HFFc6 (cell line): ENCODE measurements around the gene CFHR4. TPM values are rescaled to one million over a fixed set of nuclear protein-coding genes. Genes with fewer than 3 reads are reported as not detected.
"Not testable (repeated sequence)": the region's sequence is repeated elsewhere in the genome, so short reads cannot be mapped to it uniquely, and the experiment has no call there.

Source experiments
- DNase-seq: peaks from one replicate; pipeline ENCODE4 v3.0.0-alpha.2; 2018
- H3K27ac Mint-ChIP-seq: 2 replicates; pipeline ENCODE4 v1.8.0; 2020; ENCODE audit warnings: mild to moderate bottlenecking, mixed read lengths
- H3K27me3 Mint-ChIP-seq: 2 replicates; pipeline ENCODE4 v1.8.0; 2021; ENCODE audit warnings: mild to moderate bottlenecking, moderate library complexity, mixed read lengths; ENCODE audit not compliant: insufficient read depth
- H3K36me3 Mint-ChIP-seq: 2 replicates; pipeline ENCODE4 v1.8.0; 2021; ENCODE audit warnings: low read depth, mixed read lengths
- H3K4me1 Mint-ChIP-seq: 2 replicates; pipeline ENCODE4 v1.8.0; 2020; ENCODE audit warnings: low read depth, mixed read lengths
- H3K4me3 Mint-ChIP-seq: 2 replicates; pipeline ENCODE4 v1.8.0; 2020; ENCODE audit warnings: mild to moderate bottlenecking, moderate library complexity, mixed read lengths
- H3K9me3 Mint-ChIP-seq: 2 replicates; pipeline ENCODE4 v1.8.0; 2020; ENCODE audit warnings: mild to moderate bottlenecking, mixed read lengths
- total RNA-seq, 6 experiments: library from RNA; stranded (reverse); fragmentation: NEBNext Ultra II Directional; extraction: Animal tissue kit (Norgen Biotek cat#: 25700); gene quantifications; 2 replicates in 1 of 6; 3 replicates in 5 of 6; pipeline ENCODE4 v1.2.3, GENCODE V29; 2021
- TF ChIP-seq, protein P1 (sequence below): fragments of 200-600 bp; sonication (generic); IDR thresholded peaks from 2 replicates; pipeline ENCODE4 v1.5.0; 2021; ENCODE audit warnings: antibody characterized with exemption, mild to moderate bottlenecking

CFHR4 gene
- total RNA-seq, 6 experiments from 2014 or later: not detected

DNA sequence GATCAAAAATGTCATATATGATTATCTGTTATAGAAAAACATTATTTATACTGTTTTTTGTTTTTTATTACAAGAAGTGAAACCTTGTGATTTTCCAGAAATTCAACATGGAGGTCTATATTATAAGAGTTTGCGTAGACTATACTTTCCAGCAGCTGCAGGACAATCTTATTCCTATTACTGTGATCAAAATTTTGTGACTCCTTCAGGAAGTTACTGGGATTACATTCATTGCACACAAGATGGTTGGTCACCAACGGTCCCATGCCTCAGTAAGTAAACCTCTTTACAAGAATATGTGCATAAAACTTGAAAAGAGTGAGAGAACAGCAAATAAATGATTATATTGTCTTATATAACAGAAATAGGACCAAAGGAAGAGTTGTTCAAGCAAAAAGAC, 14.5 kb downstream of the CFHR4 start:
- H3K9me3 Mint-ChIP-seq: no peaks in the 10 kb centered on the region
- TF ChIP-seq, protein P1, sequence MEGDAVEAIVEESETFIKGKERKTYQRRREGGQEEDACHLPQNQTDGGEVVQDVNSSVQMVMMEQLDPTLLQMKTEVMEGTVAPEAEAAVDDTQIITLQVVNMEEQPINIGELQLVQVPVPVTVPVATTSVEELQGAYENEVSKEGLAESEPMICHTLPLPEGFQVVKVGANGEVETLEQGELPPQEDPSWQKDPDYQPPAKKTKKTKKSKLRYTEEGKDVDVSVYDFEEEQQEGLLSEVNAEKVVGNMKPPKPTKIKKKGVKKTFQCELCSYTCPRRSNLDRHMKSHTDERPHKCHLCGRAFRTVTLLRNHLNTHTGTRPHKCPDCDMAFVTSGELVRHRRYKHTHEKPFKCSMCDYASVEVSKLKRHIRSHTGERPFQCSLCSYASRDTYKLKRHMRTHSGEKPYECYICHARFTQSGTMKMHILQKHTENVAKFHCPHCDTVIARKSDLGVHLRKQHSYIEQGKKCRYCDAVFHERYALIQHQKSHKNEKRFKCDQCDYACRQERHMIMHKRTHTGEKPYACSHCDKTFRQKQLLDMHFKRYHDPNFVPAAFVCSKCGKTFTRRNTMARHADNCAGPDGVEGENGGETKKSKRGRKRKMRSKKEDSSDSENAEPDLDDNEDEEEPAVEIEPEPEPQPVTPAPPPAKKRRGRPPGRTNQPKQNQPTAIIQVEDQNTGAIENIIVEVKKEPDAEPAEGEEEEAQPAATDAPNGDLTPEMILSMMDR: peak; percentile 31
- H3K36me3 Mint-ChIP-seq: no peaks in the 10 kb centered on the region
- H3K4me3 Mint-ChIP-seq: no peak overlapping the region
- H3K4me1 Mint-ChIP-seq: no peaks in the 10 kb centered on the region
- no peak for DNase-seq
- H3K27ac Mint-ChIP-seq: no peak overlapping the region
- peaks cover 2% of the 10 kb centered on the region for H3K27me3 Mint-ChIP-seq

DNA sequence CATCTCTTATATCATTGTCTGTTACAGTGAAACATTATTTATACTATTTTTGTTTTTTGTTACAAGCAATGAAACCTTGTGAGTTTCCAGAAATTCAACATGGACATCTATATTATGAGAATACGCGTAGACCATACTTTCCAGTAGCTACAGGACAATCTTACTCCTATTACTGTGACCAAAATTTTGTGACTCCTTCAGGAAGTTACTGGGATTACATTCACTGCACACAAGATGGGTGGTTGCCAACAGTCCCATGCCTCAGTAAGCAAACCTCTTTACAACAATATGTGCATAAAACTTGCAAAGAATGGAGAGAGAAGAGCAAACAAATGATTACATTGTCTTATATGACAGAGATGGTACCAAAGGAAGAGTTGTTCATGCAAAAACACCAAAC, 22.4 kb downstream of the CFHR4 start:
- H3K27ac Mint-ChIP-seq: no peak overlapping the region
- H3K36me3 Mint-ChIP-seq: no peaks in the 10 kb centered on the region
- H3K9me3 Mint-ChIP-seq: no peaks in the 10 kb centered on the region
- no peaks in the 10 kb centered on the region for H3K4me1 Mint-ChIP-seq
- DNase-seq: peak; percentile 13
- TF ChIP-seq, protein P1: peak; percentile 27; the same call in 1 of the 2 replicates
- no peaks in the 10 kb centered on the region for H3K27me3 Mint-ChIP-seq
- no peak overlapping the region for H3K4me3 Mint-ChIP-seq

DNA sequence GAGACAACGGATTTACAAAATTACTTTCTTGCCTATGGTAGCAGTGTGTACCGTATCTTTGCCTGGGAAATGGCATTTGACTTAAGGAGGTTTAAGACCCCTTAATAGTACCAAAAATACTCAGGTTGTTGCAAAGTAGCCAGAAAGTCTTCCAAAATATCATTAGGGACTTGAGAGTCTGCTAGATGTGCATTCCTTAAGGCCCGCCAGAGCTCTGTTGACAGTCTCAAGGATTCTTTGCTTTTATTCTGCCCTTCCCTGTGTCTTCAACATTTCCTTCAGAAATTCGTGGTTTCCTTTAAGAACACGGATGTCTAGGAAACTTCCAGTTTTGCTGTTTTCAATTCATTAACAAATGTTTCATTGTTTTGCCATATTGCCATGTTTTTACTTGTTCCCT, 24.4 kb downstream of the CFHR4 start:
- not testable (repeated sequence) for H3K27ac Mint-ChIP-seq, H3K4me1 Mint-ChIP-seq, H3K4me3 Mint-ChIP-seq, H3K9me3 Mint-ChIP-seq, DNase-seq, H3K27me3 Mint-ChIP-seq, H3K36me3 Mint-ChIP-seq

DNA sequence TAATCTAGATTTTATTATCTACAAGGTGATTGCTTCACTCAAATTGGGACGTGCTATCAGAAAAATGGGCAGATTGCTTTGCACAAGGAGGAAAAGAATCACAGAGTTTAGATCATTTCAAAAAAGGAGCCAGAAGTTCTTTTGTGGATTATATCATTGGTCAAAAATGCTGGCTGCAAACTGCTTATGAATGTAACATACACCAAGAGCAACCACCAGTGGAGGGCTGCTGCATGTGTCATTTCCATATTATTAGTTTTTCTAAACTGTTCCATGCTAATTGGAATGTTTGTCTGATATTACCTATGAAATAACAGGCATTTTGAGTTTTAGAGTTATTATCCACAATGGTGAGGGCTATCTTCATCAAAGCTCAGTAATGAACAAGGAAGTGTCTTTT, 39.0 kb downstream of the CFHR4 start:
- not testable (repeated sequence) for H3K4me1 Mint-ChIP-seq, H3K36me3 Mint-ChIP-seq, H3K27me3 Mint-ChIP-seq, H3K27ac Mint-ChIP-seq, H3K9me3 Mint-ChIP-seq
- DNase-seq: peak; percentile 43
- H3K4me3 Mint-ChIP-seq: peak overlapping the region; percentile 8; the same call in 1 of the 2 replicates

DNA sequence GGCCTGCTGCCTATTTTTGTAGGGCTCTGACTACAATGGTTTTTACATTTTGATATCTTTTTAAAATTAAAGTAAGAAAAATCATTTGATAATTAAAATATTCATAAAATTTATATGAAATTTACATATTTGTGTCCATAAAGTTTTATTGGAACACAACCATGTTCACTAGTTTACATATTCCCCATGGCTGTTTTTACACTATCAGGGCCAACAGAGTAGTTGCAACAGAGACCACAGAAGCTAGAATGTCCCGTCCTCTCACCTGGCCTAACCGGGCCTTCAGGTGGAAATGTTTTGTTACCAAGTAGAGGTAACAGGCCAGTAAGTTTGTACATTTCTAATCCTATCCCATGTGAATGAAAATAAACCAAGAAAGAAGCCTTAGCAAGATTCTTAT, 45.0 kb downstream of the CFHR4 start:
- H3K27me3 Mint-ChIP-seq, H3K4me1 Mint-ChIP-seq, H3K9me3 Mint-ChIP-seq, H3K36me3 Mint-ChIP-seq, H3K4me3 Mint-ChIP-seq, DNase-seq, H3K27ac Mint-ChIP-seq: not testable (repeated sequence)

DNA sequence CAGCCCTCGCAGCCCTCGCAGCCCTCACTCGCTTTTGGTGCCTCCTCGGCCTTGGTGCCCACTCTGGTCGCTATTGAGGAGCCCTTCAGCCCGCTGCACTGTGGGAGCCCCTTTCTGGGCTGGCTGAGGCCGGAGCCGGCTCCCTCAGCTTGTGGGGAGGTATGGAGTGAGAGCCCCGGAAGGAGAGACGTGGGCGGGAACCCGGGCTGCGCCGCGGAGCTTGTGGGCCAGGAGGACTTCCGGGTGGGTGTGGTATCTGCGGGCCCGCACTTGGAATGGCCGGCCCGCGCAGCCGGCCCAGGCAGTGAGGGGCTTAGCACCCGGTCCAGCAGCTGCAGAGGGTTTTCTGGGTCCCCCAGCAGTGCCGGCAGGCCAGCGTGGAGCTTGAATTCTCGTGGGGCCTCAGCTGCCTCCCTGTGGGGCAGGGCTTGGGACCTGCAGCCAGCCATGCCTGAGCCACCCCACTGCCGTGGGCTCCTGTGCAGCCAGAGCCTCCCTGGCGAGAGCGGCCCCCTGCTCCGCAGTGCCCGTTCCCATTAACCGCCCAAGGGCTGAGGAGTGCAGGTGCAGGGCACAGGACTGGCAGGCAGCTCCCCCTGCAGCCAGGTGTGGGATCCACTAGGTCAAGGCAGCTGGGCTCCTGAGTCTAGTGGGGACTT, 45.8 kb downstream of the CFHR4 start:
- no peak overlapping the region for H3K27ac Mint-ChIP-seq
- no peak for DNase-seq
- no peaks in the 10 kb centered on the region for H3K36me3 Mint-ChIP-seq
- TF ChIP-seq, protein P1: no peak
- H3K9me3 Mint-ChIP-seq: no peaks in the 10 kb centered on the region
- H3K4me1 Mint-ChIP-seq: no peaks in the 10 kb centered on the region
- no peaks in the 10 kb centered on the region for H3K27me3 Mint-ChIP-seq
- no peak overlapping the region for H3K4me3 Mint-ChIP-seq

DNA sequence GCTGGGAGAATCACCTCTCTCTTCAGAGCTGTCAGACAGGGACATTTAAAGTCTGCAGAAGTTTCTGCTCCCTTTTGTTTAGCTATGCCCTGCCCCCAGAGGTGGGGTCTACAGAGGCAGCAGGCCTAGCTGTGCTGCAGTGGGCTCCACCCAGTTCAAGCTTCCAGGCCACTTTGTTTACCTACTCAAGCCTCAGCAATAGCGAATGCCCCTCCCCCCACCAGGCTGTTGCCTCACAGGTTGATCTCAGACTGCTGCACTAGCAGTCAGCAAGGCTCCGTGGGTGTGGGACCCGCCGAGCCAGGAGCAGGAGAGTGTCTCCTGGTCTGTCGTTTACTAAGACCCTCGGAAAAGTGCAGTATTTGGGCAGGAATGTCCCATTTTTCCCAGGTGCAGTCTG, 53.6 kb downstream of the CFHR4 start:
- not testable (repeated sequence) for H3K27me3 Mint-ChIP-seq, H3K4me1 Mint-ChIP-seq, H3K36me3 Mint-ChIP-seq, H3K9me3 Mint-ChIP-seq, H3K4me3 Mint-ChIP-seq, H3K27ac Mint-ChIP-seq, DNase-seq

DNA sequence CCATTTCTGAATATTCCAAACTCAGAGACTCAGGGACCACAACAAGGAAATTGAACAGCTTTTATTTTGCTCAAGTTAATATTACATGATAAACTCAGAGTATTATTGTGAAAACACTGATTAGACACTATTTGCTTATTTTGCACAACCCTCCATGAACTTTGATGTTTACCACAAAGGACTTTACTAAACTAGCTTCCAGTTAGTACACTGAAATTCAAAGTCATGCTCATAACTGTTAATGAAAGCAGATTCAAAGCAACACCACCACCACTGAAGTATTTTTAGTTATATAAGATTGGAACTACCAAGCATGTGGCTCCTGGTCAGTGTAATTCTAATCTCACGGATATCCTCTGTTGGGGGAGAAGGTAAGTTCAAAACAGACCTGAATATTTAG, 55.7 kb downstream of the CFHR4 start, which contains the start of gene CFHR2:
TSS of gene CFHR2 (plus strand) at position 171 of the 400 bp plus-strand sequence. CDS start at position 314, 143 bp downstream.
- H3K27ac Mint-ChIP-seq, H3K27me3 Mint-ChIP-seq, H3K36me3 Mint-ChIP-seq, H3K4me3 Mint-ChIP-seq, H3K9me3 Mint-ChIP-seq, H3K4me1 Mint-ChIP-seq, DNase-seq: not testable (repeated sequence)
